IMR-90 (cell line): ENCODE results near the gene ZNF574. TPM values are rescaled to one million over a fixed set of nuclear protein-coding genes. Genes with fewer than 3 reads are reported as not detected.

Experiments used
- ATAC-seq: fragments of 200-7000 bp; cut with Tn5 transposase; 2 replicates; pipeline ENCODE4 v1.9.1; 2020; ENCODE audit warnings: low read depth, mild to moderate bottlenecking, moderate library complexity
- BruUV-seq: library from RNA; stranded (reverse); fragments of 400-500 nt; replicated peaks from 2 replicates; lab custom pipeline; 2021; lab: Mats Ljungman, UMichigan
- CTCF ChIA-PET: fragments of 300-600 bp; formaldehyde crosslinking; extraction: SDS; loops from one replicate; lab custom pipeline; 2021; ENCODE audit warnings: antibody characterized with exemption; lab: Yijun Ruan, JAX
- POLR2A ChIA-PET: fragments of 300-600 bp; sonication (Branson Sonifier 250); formaldehyde crosslinking; loops from one replicate; lab custom pipeline; 2022; ENCODE audit warnings: antibody characterized with exemption; ENCODE audit not compliant: unreplicated experiment; lab: Charles Lee
- DNase-seq: peaks from one replicate; pipeline ENCODE4 v3.0.0; 2013
- H2AFZ ChIP-seq: replicated peaks from 2 replicates; pipeline ENCODE3; 2013; ENCODE audit warnings: low read length, mild to moderate bottlenecking; ENCODE audit not compliant: poor library complexity
- H2AK5ac ChIP-seq: 2 replicates; pipeline ENCODE4 v1.6.1; 2013; ENCODE audit warnings: low read depth, low read length, inconsistent platforms
- H2AK9ac ChIP-seq: replicated peaks from 2 replicates; pipeline ENCODE3; 2013; ENCODE audit warnings: mild to moderate bottlenecking, low read depth, low read length, moderate library complexity; ENCODE audit not compliant: poor library complexity
- H2BK120ac ChIP-seq: 2 replicates; pipeline ENCODE4 v1.6.1; 2013; ENCODE audit warnings: low read depth, low read length, inconsistent platforms
- H2BK15ac ChIP-seq: 3 replicates; pipeline ENCODE4 v1.6.1; 2013; ENCODE audit warnings: low read depth, low read length, inconsistent platforms
- H2BK20ac ChIP-seq: 2 replicates; pipeline ENCODE4 v1.6.1; 2013; ENCODE audit warnings: low read depth, mild to moderate bottlenecking, inconsistent platforms, low read length, moderate library complexity
- H2BK5ac ChIP-seq: 2 replicates; pipeline ENCODE4 v1.6.1; 2013; ENCODE audit warnings: mild to moderate bottlenecking, low read depth, low read length, inconsistent platforms; ENCODE audit not compliant: poor library complexity, severe bottlenecking
- H3K14ac ChIP-seq: replicated peaks from 2 replicates; pipeline ENCODE4 v1.6.1; 2013; ENCODE audit warnings: low read depth, low read length, inconsistent platforms
- H3K18ac ChIP-seq: 2 replicates; pipeline ENCODE4 v1.6.1; 2013; ENCODE audit warnings: low read depth, low read length, control low read depth
- H3K23ac ChIP-seq: 2 replicates; pipeline ENCODE4 v1.6.1; 2013; ENCODE audit warnings: low read depth, low read length, inconsistent platforms
- H3K27ac ChIP-seq: 2 replicates; pipeline ENCODE4 v1.5.1; 2013; ENCODE audit warnings: mild to moderate bottlenecking, control low read depth, low read length; ENCODE audit not compliant: insufficient read depth
- H3K27me3 ChIP-seq: 2 replicates; pipeline ENCODE4 v1.6.1; 2013; ENCODE audit warnings: low read length; ENCODE audit not compliant: control insufficient read depth, insufficient read depth
- H3K36me3 ChIP-seq: 2 replicates; pipeline ENCODE4 v1.6.1; 2013; ENCODE audit warnings: low read length, mixed read lengths; ENCODE audit not compliant: control insufficient read depth, insufficient read depth
- H3K4ac ChIP-seq: 2 replicates; pipeline ENCODE4 v1.6.1; 2013; ENCODE audit warnings: low read depth, low read length, inconsistent platforms
- H3K4me1 ChIP-seq: 2 replicates; pipeline ENCODE4 v1.6.1; 2013; ENCODE audit warnings: low read length, mixed read lengths; ENCODE audit not compliant: control insufficient read depth, insufficient read depth
- H3K4me2 ChIP-seq: 2 replicates; pipeline ENCODE4 v1.6.1; 2013; ENCODE audit warnings: low read depth, mild to moderate bottlenecking, control low read depth, low read length, moderate library complexity
- H3K4me3 ChIP-seq: 2 replicates; pipeline ENCODE4 v1.5.1; 2013; ENCODE audit warnings: low read depth, mild to moderate bottlenecking, control low read depth, low read length, moderate library complexity; ENCODE audit not compliant: insufficient read depth
- H3K56ac ChIP-seq: 2 replicates; pipeline ENCODE4 v1.6.1; 2013; ENCODE audit warnings: low read length, inconsistent platforms; ENCODE audit not compliant: insufficient read depth; ENCODE audit errors: extremely low read depth
- H3K79me1 ChIP-seq, 2 experiments: 2 replicates each; pipeline ENCODE4 v1.6.1; 2013; ENCODE audit warnings: low read length in 2 of 2, inconsistent platforms in 1 of 2, low read depth in 1 of 2
- H3K9ac ChIP-seq: 2 replicates; pipeline ENCODE4 v1.6.1; 2013; ENCODE audit warnings: low read depth, low read length, control low read depth
- H3K9me1 ChIP-seq: 2 replicates; pipeline ENCODE4 v1.6.1; 2013; ENCODE audit warnings: low read length, inconsistent platforms; ENCODE audit not compliant: insufficient read depth
- H3K9me3 ChIP-seq: 2 replicates; pipeline ENCODE4 v1.6.1; 2013; ENCODE audit warnings: low read length; ENCODE audit not compliant: control insufficient read depth, insufficient read depth
- H4K20me1 ChIP-seq: 2 replicates; pipeline ENCODE4 v1.6.1; 2013; ENCODE audit warnings: low read length, inconsistent platforms; ENCODE audit not compliant: insufficient read depth
- H4K5ac ChIP-seq: 2 replicates; pipeline ENCODE4 v1.6.1; 2013; ENCODE audit warnings: mild to moderate bottlenecking, low read depth, low read length, control low read depth
- H4K8ac ChIP-seq, 2 experiments: 2 replicates each; pipeline ENCODE4 v1.6.1; 2013; ENCODE audit warnings: low read depth in 2 of 2, low read length in 2 of 2, control low read depth in 1 of 2, inconsistent platforms in 1 of 2
- H4K91ac ChIP-seq: 2 replicates; pipeline ENCODE4 v1.6.1; 2013; ENCODE audit warnings: low read depth, low read length, inconsistent platforms; ENCODE audit not compliant: insufficient read depth
- BHLHE40 ChIP-seq: fragments of 150-350 bp; IDR thresholded peaks from 2 replicates; pipeline ENCODE4 v1.6.1; 2016; ENCODE audit warnings: mild to moderate bottlenecking, low read depth, low read length
- CEBPB ChIP-seq: IDR thresholded peaks from 2 replicates; pipeline ENCODE4 v1.6.1; 2012; ENCODE audit warnings: low read depth, low read length, improper control_type of control experiment
- CHD1 ChIP-seq: IDR thresholded peaks from 2 replicates; pipeline ENCODE4 v1.6.1; 2012; ENCODE audit warnings: low read depth, low read length, improper control_type of control experiment
- CTCF ChIP-seq: conservative IDR thresholded peaks from 2 replicates; pipeline ENCODE4 v1.5.1; 2012; ENCODE audit warnings: mild to moderate bottlenecking, low read depth, low read length, improper control_type of control experiment
- ELK1 ChIP-seq: fragments of 150-350 bp; IDR thresholded peaks from 2 replicates; pipeline ENCODE4 v1.6.1; 2016; ENCODE audit warnings: low read depth, mild to moderate bottlenecking, low read length, moderate library complexity, borderline replicate concordance
- FOS ChIP-seq: fragments of 150-350 bp; IDR thresholded peaks from 2 replicates; pipeline ENCODE4 v1.6.1; 2016; ENCODE audit warnings: low read depth, low read length
- MAFK ChIP-seq: IDR thresholded peaks from 2 replicates; pipeline ENCODE4 v1.6.1; 2012; ENCODE audit warnings: low read depth, low read length, improper control_type of control experiment
- MXI1 ChIP-seq: IDR thresholded peaks from 2 replicates; pipeline ENCODE4 v1.6.1; 2012; ENCODE audit warnings: low read depth, mild to moderate bottlenecking, low read length, moderate library complexity, borderline replicate concordance
- NFE2L2 ChIP-seq: fragments of 150-350 bp; IDR thresholded peaks from 2 replicates; pipeline ENCODE4 v1.6.1; 2016; ENCODE audit warnings: low read depth, mild to moderate bottlenecking, low read length
- POLR2A ChIP-seq: IDR thresholded peaks from 2 replicates; pipeline ENCODE4 v1.6.1; 2012; ENCODE audit warnings: mild to moderate bottlenecking, low read depth, low read length
- RFX5 ChIP-seq: IDR thresholded peaks from 2 replicates; pipeline ENCODE4 v1.8.0; 2012; ENCODE audit warnings: low read depth, mild to moderate bottlenecking, low read length, moderate library complexity
- SMC3 ChIP-seq: fragments of 150-350 bp; IDR thresholded peaks from 2 replicates; pipeline ENCODE4 v1.6.1; 2016; ENCODE audit warnings: low read depth, mild to moderate bottlenecking, antibody characterized with exemption, low read length, moderate library complexity
- USF2 ChIP-seq: fragments of 150-350 bp; IDR thresholded peaks from 2 replicates; pipeline ENCODE4 v1.6.1; 2017; ENCODE audit warnings: mild to moderate bottlenecking, antibody characterized with exemption, low read length, low read depth
- WGBS, 2 experiments: methylation state at CpG; one replicate each; pipeline versions ENCODE4 v1.1.5 to v1.1.7; 2013; ENCODE audit warnings: missing lambda C conversion rate in 2 of 2; ENCODE audit not compliant: insufficient read length in 1 of 2; ENCODE audit errors: extremely low coverage in 2 of 2; 5-methylcytosine and 5-hydroxymethylcytosine counted together
- dilution Hi-C: fragments of 300-500 bp; cut with HindIII; formaldehyde crosslinking; loops from one replicate; pipeline ENCODE4 v1.14.3; 2018; ENCODE audit warnings: low sequenced_read_pairs; ENCODE audit not compliant: unreplicated experiment
- in situ Hi-C: fragments of 300-500 bp; cut with MboI; formaldehyde crosslinking; loops from 3 replicates; pipeline ENCODE4 v1.14.3; 2019; ENCODE audit warnings: low sequenced_read_pairs, inconsistent platforms, mixed read lengths
- intact Hi-C: fragments of 100-400 bp; cut with micrococcal nuclease; formaldehyde crosslinking; loops from 2 replicates; pipeline ENCODE4 v1.10.0; 2022
- polyA plus RNA-seq, 3 experiments: library from polyadenylated mRNA; depleted of rRNA; stranded (reverse); fragments of >200 nt; gene quantifications; 2 replicates each; pipeline ENCODE4 v1.2.3, GENCODE V29; 2012; ENCODE audit warnings: low replicate concordance in 1 of 3
- total RNA-seq: library from RNA; depleted of rRNA; stranded (reverse); fragments of >200 nt; gene quantifications from 2 replicates; pipeline ENCODE4 v1.2.3, GENCODE V29; 2012

ZNF574 gene
- total and polyA plus RNA-seq, 2 of the 4 experiments (the other 2 are of a cell fraction): 8.1 to 14.1 TPM

GRCh38 chr19:42108527-42109389 lies 32.8 kb downstream of the ZNF574 start:
- Histone ChIP-seq H3K4me3 (no peak overlapping the region), H4K20me1 (no peaks in the 10 kb centered on the region), H2AK9ac (no peak overlapping the region), H3K4me2 (no peak overlapping the region), H2BK15ac (peak overlapping the region; percentile 70; the same call in 1 of the 3 replicates), H3K23ac (peak overlapping the region; percentile 37; the same call in 1 of the 2 replicates), H3K27me3 (peaks cover 3% of the 10 kb centered on the region; the same call in 1 of the 2 replicates), H4K5ac (no peak overlapping the region), H2BK5ac (peak overlapping the region; percentile 1), H2AFZ (peak overlapping the region; percentile 77), H3K36me3 (no peaks in the 10 kb centered on the region), H3K4ac (peak overlapping the region; percentile 70), H3K9ac (no peak overlapping the region), H3K56ac (no peak overlapping the region), H2BK120ac (peak overlapping the region; percentile 73), H3K9me3 (no peaks in the 10 kb centered on the region), H3K4me1 (peaks cover 19% of the 10 kb centered on the region), H3K79me1 (no peaks in the 10 kb centered on the region; a peak in 1 of 4 replicates), H2AK5ac (peak overlapping the region; percentile 88), H3K9me1 (peaks cover 18% of the 10 kb centered on the region), H3K18ac (no peak overlapping the region; the same call in 1 of the 2 replicates), H4K91ac (no peak overlapping the region), H3K27ac (no peak overlapping the region), H3K14ac (peak overlapping the region; percentile 51; the same call in 1 of the 2 replicates), H4K8ac (peak overlapping the region in 1 of 2 experiments; percentile 83; a peak in 2 of 4 replicates), H2BK20ac (peak overlapping the region; percentile 82)
- no TSS peak for BruUV-seq
- ChIA-PET POLR2A (no interaction called here), CTCF (interaction anchor here (0.6 to 2.3 kb wide), 16 partner anchors 9 to 325 kb away, joined by 3 to 9 read pairs (median 4); partner anchors contain the start of gene POU2F2)
- 0% methylated on average over 4 of the region's 16 CpGs; no CpG with 5 or more reads in 1 of the 2 experiments for WGBS, 2 experiments
- dilution Hi-C loops: no loop called here
- in situ Hi-C loops: loop anchor here (5.0 kb wide), 1 partner anchor 79 kb away; no protein-coding TSS in a partner anchor
- peak; percentile 82 for ATAC-seq
- intact Hi-C loops: loop anchor here (1.0 to 5.0 kb wide), 5 partner anchors 24 to 332 kb away; partner anchors contain the start of genes GSK3A, MEGF8 and POU2F2
- DNase-seq: peak; percentile 89
- TF ChIP-seq USF2 (no peak), ELK1 (no peak), BHLHE40 (no peak), CEBPB (no peak), SMC3 (peak; percentile 100), MAFK (no peak; the same call in 1 of the 2 replicates), RFX5 (no peak), MXI1 (no peak), POLR2A (peak; percentile 69), CHD1 (no peak), CTCF (peak; percentile 100; the same call in 1 of the 2 replicates), NFE2L2 (no peak), FOS (no peak)
